BLaER1 (cell line): ENCODE measurements around the gene SRP68.
"Not testable (repeated sequence)": the region's sequence is repeated elsewhere in the genome, so short reads cannot be mapped to it uniquely, and the experiment has no call there.

Experiments used
- H3K27ac ChIP-seq: shearing (Covaris generic); formaldehyde crosslinking; 2 replicates; pipeline ENCODE4 v1.8.1; 2022
- H3K27me3 ChIP-seq: shearing (Covaris generic); formaldehyde crosslinking; 2 replicates; pipeline ENCODE4 v1.8.1; 2022
- H3K36me3 ChIP-seq: shearing (Covaris generic); formaldehyde crosslinking; 2 replicates; pipeline ENCODE4 v1.8.1; 2022
- H3K4me1 ChIP-seq: shearing (Covaris generic); formaldehyde crosslinking; 2 replicates; pipeline ENCODE4 v1.8.1; 2022
- H3K4me2 ChIP-seq: shearing (Covaris generic); formaldehyde crosslinking; 2 replicates; pipeline ENCODE4 v1.8.1; 2022
- H3K4me3 ChIP-seq: shearing (Covaris generic); formaldehyde crosslinking; 2 replicates; pipeline ENCODE4 v1.8.1; 2022
- H3K9ac ChIP-seq: shearing (Covaris generic); formaldehyde crosslinking; 2 replicates; pipeline ENCODE4 v1.8.1; 2022
- H3K9me3 ChIP-seq: shearing (Covaris generic); formaldehyde crosslinking; 2 replicates; pipeline ENCODE4 v1.8.1; 2022
- H4K20me1 ChIP-seq: shearing (Covaris generic); formaldehyde crosslinking; 2 replicates; pipeline ENCODE4 v1.8.1; 2022
- Cebpa-rat ChIP-seq: shearing (Covaris generic); IDR thresholded peaks from 2 replicates; pipeline ENCODE4 v1.8.1; 2022

Gene SRP68

GRCh38 chr17:76077584-76078110, 5.3 kb upstream of the SRP68 start:
- Histone ChIP-seq H3K36me3 (peaks cover 10% of the 10 kb centered on the region), H3K9ac (no peak overlapping the region), H3K4me1 (peaks cover 68% of the 10 kb centered on the region), H3K9me3 (no peaks in the 10 kb centered on the region), H3K4me3 (peak overlapping the region; percentile 55), H4K20me1 (peaks cover 40% of the 10 kb centered on the region), H3K27me3 (peaks cover 72% of the 10 kb centered on the region), H3K27ac (no peak overlapping the region), H3K4me2 (peak overlapping the region; percentile 86)
- no peak for TF ChIP-seq Cebpa-rat

DNA sequence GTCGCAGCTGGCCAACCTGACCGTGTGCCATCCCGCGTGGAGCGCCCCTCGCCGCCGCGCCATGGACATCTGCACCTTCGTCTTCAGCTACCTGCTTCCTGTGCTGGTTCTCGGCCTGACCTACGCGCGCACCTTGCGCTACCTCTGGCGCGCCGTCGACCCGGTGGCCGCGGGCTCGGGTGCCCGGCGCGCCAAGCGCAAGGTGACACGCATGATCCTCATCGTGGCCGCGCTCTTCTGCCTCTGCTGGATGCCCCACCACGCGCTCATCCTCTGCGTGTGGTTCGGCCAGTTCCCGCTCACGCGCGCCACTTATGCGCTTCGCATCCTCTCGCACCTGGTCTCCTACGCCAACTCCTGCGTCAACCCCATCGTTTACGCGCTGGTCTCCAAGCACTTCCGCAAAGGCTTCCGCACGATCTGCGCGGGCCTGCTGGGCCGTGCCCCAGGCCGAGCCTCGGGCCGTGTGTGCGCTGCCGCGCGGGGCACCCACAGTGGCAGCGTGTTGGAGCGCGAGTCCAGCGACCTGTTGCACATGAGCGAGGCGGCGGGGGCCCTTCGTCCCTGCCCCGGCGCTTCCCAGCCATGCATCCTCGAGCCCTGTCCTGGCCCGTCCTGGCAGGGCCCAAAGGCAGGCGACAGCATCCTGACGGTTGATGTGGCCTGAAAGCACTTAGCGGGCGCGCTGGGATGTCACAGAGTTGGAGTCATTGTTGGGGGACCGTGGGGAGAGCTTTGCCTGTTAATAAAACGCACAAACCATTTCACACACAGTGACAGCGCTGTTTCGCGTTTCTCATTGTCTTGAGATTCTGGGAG, 4.7 kb upstream of the SRP68 start:
- Histone ChIP-seq H3K4me2 (peak overlapping the region; percentile 86), H3K36me3 (peaks cover 3% of the 10 kb centered on the region; the same call in 1 of the 2 replicates), H4K20me1 (peaks cover 41% of the 10 kb centered on the region), H3K4me1 (peaks cover 70% of the 10 kb centered on the region), H3K9me3 (no peaks in the 10 kb centered on the region), H3K27me3 (peaks cover 72% of the 10 kb centered on the region), H3K27ac (no peak overlapping the region), H3K9ac (no peak overlapping the region), H3K4me3 (peak overlapping the region; percentile 55)
- TF ChIP-seq Cebpa-rat, result no peak

GRCh38 chr17:76076146-76076764, 3.9 kb upstream of the SRP68 start:
- no peak for TF ChIP-seq Cebpa-rat
- H4K20me1 ChIP-seq, result peaks cover 48% of the 10 kb centered on the region
- H3K27me3 ChIP-seq, result peaks cover 72% of the 10 kb centered on the region
- H3K27ac ChIP-seq, result no peak overlapping the region
- H3K9ac ChIP-seq, result no peak overlapping the region
- peak overlapping the region; percentile 86 for H3K4me2 ChIP-seq
- H3K9me3 ChIP-seq, result no peaks in the 10 kb centered on the region
- H3K4me3 ChIP-seq, result peak overlapping the region; percentile 55
- no peaks in the 10 kb centered on the region for H3K36me3 ChIP-seq
- peaks cover 75% of the 10 kb centered on the region for H3K4me1 ChIP-seq

- H3K4me1 ChIP-seq, result peaks cover 80% of the 10 kb centered on the region
Measured at GRCh38 chr17:76075364-76076145, 3.2 kb upstream of the SRP68 start.

DNA sequence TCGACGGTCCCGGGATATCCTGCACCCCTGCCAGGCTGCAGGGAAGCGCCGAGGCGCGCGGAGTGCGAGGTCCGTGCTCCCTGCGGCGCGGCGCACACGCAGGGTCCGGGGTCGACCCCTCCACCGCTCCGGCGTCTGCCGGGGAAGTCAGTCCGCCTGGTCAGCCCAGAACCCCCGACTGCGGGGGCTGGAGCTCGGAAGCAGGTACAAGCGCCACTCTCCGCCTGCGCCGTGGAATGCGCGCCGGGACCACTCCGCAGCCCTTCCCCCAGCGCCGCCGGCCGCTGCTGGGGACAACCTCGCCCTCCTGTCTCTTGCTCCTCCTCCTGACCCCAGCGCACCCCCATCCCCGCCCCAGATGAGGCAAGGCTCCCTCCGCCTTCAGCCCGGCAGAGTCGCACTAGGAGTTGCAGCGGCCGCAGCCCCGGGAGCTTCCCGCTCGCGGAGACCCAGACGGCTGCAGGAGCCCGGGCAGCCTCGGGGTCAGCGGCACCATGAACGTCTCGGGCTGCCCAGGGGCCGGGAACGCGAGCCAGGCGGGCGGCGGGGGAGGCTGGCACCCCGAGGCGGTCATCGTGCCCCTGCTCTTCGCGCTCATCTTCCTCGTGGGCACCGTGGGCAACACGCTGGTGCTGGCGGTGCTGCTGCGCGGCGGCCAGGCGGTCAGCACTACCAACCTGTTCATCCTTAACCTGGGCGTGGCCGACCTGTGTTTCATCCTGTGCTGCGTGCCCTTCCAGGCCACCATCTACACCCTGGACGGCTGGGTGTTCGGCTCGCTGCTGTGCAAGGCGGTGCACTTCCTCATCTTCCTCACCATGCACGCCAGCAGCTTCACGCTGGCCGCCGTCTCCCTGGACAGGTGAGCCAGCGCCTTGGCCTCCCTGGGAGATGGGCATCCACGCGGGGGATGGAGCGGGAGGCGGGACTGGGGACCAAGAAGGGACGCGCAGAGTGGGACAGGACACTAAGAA, 2.4 kb upstream of the SRP68 start, which contains the start of gene GALR2:
Gene GALR2 (plus strand): TSS at position 392 of the 974 bp plus-strand sequence. CDS start 103 bp downstream, at position 495.
- no peak within 1 kb of the TSS for H3K4me3 ChIP-seq
- peaks cover 74% of the 10 kb centered on the region for H3K4me1 ChIP-seq
- H3K27ac ChIP-seq, result no peak within 1 kb of the TSS

More at GRCh38 chr17:76075364-76076145, 3.2 kb upstream of the SRP68 start:
- no peak overlapping the region for H3K27ac ChIP-seq
- no peak overlapping the region for H3K9ac ChIP-seq
- peak overlapping the region; percentile 55; the same call in 1 of the 2 replicates for H3K4me3 ChIP-seq
- TF ChIP-seq Cebpa-rat, result no peak
- peak overlapping the region; percentile 86 for H3K4me2 ChIP-seq
- no peaks in the 10 kb centered on the region for H3K9me3 ChIP-seq
- H3K36me3 ChIP-seq, result 0 out of 2 replicates have a peak, but pooled peaks cover 1% of the 10 kb centered on the region
- H4K20me1 ChIP-seq, result peaks cover 55% of the 10 kb centered on the region
- H3K27me3 ChIP-seq, result peaks cover 72% of the 10 kb centered on the region

DNA sequence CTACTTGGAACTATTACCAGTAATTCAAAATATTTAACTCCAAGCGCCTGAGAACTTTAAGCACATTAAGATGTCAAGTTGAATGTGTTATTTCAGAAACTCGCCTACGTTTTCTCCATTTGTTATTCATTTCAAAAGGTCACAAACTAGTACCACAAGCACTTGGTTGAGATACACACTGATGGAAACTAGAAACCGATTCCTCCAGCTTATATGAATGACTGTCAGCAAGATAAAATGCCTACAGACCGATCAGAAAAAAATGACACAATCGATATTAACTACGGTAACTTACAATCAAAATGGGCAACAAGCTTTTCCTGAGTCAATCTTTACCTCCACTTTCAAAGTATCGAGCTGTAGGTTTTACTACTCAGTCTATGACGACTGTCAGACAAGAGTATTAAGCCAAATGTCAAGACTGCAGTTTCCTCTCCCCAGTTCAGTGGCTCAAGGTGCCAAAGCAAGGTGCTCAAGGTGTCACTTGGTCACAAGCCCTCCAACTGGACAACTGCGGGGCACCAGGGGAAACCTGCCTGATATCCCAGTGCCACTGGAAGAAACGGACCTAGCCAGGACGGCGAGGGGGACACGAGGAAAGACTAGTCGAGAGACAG, 678 bp downstream of the SRP68 start:
- peaks cover 40% of the 10 kb centered on the region for H3K36me3 ChIP-seq
- H3K9me3 ChIP-seq, result no peaks in the 10 kb centered on the region
- no peak for TF ChIP-seq Cebpa-rat
- H3K27ac ChIP-seq, result peak overlapping the region; percentile 90
- H4K20me1 ChIP-seq, result peaks cover 66% of the 10 kb centered on the region
- H3K4me1 ChIP-seq, result peaks cover 43% of the 10 kb centered on the region
- peak overlapping the region; percentile 83 for H3K4me2 ChIP-seq
- peak overlapping the region; percentile 96 for H3K9ac ChIP-seq
- H3K4me3 ChIP-seq, result peak overlapping the region; percentile 97
- peaks cover 34% of the 10 kb centered on the region for H3K27me3 ChIP-seq

More for the DNA sequence above, 2.4 kb upstream of the SRP68 start, which contains the start of gene GALR2:
- Histone ChIP-seq H3K9ac (no peak within 1 kb of the TSS), H4K20me1 (peaks cover 54% of the 10 kb centered on the region), H3K36me3 (peaks cover 9% of the 10 kb centered on the region), H3K27me3 (peaks cover 64% of the 10 kb centered on the region), H3K9me3 (no peaks in the 10 kb centered on the region), H3K4me2 (peak within 1 kb of the TSS; percentile 86)
- TF ChIP-seq Cebpa-rat, result no peak

DNA sequence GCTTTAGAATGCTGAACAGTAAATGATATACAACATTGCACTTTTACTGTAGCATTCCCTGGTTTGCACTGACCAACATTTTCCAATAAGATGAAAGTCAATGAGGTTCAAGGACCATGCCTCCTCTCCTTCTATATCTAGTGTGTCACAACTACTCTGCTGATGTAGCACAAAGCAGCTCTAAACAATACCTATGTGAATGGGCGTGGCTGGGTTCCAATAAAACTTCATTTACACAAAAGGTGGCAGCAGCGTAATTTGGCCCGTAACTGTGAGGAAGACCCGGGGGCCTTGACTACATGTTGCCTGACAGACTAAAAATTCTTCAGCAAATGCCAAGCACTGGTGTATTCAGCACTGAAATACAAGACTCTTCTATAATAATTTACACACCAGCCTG, 6.5 kb downstream of the SRP68 start:
- Histone ChIP-seq H3K9ac (no peak overlapping the region), H3K9me3 (no peaks in the 10 kb centered on the region), H3K27ac (no peak overlapping the region), H3K4me1 (peaks cover 5% of the 10 kb centered on the region), H4K20me1 (peaks cover 37% of the 10 kb centered on the region), H3K27me3 (no peaks in the 10 kb centered on the region), H3K36me3 (peaks cover 93% of the 10 kb centered on the region), H3K4me3 (no peak overlapping the region), H3K4me2 (no peak overlapping the region)
- TF ChIP-seq Cebpa-rat, result no peak

- no peak overlapping the region for H3K4me2 ChIP-seq
- peaks cover 29% of the 10 kb centered on the region for H4K20me1 ChIP-seq
- H3K9ac ChIP-seq, result no peak overlapping the region
- no peak overlapping the region for H3K4me3 ChIP-seq
- H3K27ac ChIP-seq, result no peak overlapping the region
- H3K27me3 ChIP-seq, result no peaks in the 10 kb centered on the region
- no peak for TF ChIP-seq Cebpa-rat
- peaks cover 95% of the 10 kb centered on the region for H3K36me3 ChIP-seq
- no peaks in the 10 kb centered on the region for H3K9me3 ChIP-seq
- no peaks in the 10 kb centered on the region for H3K4me1 ChIP-seq
Measured at GRCh38 chr17:76063875-76064546, 8.3 kb downstream of the SRP68 start.

DNA sequence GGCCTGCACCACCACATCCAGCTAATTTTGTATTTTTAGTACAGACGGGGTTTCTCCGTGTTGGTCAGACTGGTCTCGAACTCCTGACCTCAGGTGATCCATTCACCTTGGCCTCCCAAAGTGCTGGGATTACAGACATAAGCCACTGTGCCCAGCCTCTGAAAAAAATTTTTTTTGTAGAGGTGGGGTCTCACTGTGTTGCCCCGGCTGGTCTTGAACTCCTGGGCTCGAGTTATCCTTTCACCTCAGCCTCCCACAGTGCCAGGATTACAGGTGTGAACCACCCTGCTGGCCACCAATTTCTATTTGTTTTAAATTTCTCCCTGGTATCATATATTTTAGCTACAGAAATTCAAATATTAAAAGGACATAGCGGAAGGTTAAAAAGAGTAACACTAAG, 14.1 kb downstream of the SRP68 start:
- not testable (repeated sequence) for H4K20me1 ChIP-seq, H3K4me1 ChIP-seq, H3K9ac ChIP-seq, H3K9me3 ChIP-seq, H3K4me2 ChIP-seq, H3K27me3 ChIP-seq, H3K4me3 ChIP-seq, H3K27ac ChIP-seq
- peaks cover 95% of the 10 kb centered on the region for H3K36me3 ChIP-seq
